HCEC 1CT (cell line): ENCODE data around the gene PDE4D.
"Not testable (repeated sequence)": the region's sequence is repeated elsewhere in the genome, so short reads cannot be mapped to it uniquely, and the experiment has no call there.

ENCODE experiments used
- DNase-seq: peaks from one replicate; pipeline ENCODE4 v3.0.0-alpha.2; 2017

PDE4D gene

DNA sequence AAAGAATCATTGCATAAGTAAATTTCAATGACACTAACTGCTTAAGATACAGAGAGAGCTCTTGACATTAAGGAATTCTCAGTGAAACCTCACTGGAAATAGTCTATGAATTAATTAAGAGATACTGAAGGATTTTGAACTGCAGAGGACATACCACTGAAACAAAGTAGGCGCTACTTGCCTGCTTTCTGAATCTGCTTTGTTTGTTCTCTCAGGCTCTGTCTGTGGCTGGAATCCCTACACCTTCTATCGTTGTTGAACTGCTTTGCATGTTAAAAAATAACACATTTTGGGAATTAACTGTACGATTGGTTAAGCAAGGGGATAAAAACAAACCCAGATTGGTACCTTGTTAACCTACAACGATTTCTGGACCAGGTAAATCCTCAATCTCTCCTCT is 435.2 kb downstream of the PDE4D start:
- DNase-seq, result no peak

DNA sequence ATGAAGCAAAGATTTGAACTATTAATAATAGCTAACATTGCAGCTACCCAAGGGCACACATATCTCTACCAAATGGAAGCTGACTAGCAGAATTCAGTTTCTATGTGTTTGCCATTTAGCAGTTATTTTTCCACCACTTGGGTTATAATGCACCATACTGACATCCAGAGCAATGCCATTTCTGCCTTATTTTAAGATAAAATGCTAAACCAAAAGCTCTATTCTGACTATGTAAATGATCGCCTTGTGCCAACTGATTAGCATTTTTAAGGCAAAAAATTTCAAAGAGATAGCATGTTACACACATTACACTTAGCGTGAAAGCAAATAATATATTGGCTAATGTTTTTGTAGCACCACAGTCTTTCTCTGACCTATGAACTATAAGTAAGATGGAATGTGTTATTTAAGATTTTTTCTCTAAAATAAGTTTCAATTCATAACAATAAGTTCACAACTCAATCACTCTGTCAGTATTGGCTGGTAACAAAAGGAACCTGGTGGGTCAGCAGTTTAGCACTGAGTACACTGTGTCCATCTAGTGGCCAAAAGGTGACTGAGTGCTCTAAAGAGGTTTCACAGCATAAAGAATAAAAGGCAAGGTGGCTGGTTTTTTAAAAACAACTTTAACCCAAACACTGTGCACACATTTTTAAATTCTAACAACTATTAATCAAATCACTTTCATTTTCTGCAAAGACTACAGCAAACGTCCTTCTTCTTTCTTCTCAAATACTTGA is 443.5 kb downstream of the PDE4D start:
- DNase-seq, result no peak

GRCh38 chr5:59446356-59446755 is 447.2 kb downstream of the PDE4D start:
- no peak for DNase-seq

DNA sequence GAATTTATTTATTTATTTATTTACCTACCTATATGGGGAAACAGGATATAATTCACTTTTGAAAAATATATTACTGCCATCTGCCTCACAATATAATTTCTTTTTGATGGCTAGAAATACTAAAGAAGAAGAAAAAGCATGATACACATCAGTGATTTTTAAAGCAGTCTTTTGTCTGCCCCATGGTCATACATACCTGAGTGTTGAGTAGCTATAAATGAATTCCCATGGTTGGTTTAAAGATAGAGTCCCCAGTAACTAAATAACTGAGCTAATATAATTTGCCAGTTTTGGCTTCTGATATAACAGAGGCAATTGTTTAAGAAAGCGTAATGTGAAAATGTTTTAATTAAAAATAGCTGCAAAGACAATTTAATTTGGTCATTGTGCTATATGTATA is 447.8 kb downstream of the PDE4D start:
- no peak for DNase-seq

DNA sequence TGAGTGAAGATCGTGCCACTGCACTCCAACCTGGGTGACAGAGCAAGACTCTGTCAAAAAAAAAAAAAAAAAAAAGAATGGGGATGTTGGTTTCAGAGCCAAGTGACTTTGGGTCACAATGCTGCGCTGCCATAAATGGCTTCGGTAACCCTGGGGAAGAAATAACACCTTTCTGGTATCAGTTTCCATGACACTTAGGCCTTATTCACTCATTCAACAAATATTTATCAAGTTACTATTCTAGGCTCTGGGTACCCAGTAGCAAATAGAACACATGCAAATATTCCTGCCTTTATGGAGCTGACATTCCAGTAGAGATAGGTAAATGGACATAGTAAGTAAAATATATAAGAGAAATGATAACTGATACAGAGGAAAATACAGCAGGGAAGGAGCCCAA is 454.2 kb downstream of the PDE4D start:
- DNase-seq, result no peak

DNA sequence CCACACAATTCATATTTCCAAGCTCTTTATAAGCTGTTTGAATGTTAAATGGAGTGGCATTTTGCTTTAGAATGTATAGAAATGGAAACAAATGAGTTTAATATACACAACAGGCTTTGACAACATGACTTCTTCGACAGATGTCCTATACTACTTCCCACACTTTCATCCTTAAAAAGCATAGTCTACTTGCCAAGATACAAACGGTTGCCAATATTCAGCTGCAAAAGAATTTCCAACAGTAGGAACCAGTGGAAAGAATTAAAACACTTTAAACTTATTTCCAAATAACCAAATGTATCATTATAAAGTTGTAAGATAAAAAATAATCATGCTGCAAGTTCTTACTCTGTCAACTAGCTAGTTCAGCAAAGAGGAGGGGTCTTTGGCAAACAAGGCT is 456.4 kb downstream of the PDE4D start:
- DNase-seq, result no peak

- no peak for DNase-seq
Measured at GRCh38 chr5:59436364-59437148, 457.0 kb downstream of the PDE4D start.

DNA sequence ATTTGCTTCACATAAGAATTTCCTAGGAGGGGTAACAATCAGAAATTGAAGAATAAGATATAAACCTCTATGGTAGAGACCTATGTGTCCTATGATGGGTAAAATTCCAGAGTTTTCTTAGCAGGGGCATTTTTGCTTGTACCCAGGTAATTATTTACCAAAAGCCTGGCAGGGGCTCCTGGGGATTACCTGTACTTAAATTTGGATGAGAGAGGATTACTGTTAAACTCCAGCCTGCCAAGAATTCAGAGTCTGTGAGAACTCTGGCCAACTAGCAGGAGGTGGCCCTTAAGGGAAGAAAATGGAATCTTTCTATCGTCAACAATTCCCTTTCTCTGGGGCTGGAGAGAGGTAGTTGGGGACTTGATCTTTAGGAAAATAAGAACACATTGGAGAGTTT is 460.4 kb downstream of the PDE4D start:
- DNase-seq, result no peak

- DNase-seq, result no peak
Measured at GRCh38 chr5:59430066-59430685, 463.4 kb downstream of the PDE4D start.

DNA sequence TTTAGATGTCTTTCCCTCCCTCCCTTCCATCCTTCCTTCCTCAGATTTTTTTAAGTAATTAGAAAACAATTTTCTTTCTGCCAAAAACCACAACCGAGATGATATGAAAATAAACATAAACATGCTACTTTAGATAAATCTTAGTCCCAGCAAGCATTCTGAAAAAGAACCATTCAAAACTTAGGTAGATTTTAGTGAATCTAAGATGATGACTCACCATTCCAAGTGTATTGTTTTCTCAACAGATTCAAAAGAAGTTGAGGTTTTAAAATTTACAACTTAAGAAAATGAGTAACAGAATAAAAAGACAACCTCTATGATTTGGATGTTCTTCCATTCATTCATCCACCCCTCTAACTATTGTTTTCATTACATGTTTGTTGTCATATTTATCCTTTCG is 465.1 kb downstream of the PDE4D start:
- no peak for DNase-seq

GRCh38 chr5:59424515-59424914 is 469.0 kb downstream of the PDE4D start:
- no peak for DNase-seq

- peak; percentile 18 for DNase-seq
Measured at GRCh38 chr5:59423021-59423420, 470.5 kb downstream of the PDE4D start.

- no peak for DNase-seq
Measured at GRCh38 chr5:59421986-59422941, 471.3 kb downstream of the PDE4D start.

DNA sequence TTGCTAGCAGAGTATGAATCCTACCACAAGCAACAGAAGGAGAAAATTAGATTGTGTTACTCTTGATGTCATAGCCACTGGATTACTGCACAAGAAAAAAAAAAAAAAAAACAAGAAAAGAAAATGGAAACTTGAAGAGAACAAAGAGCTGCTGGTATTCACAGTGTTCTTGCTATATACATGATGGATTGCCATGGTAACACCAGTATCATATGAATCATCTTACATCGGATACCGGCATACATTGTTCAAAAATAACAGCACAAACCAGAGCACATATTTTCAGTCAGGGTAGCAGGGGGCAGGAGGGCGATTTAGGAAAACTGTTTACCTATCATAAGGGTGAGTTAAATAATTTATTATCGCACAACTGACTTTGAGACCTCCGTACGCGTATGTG is 472.9 kb downstream of the PDE4D start:
- DNase-seq, result no peak

- DNase-seq, result no peak
Measured at GRCh38 chr5:59418808-59419207, 474.7 kb downstream of the PDE4D start.

- DNase-seq, result peak; percentile 82
Measured at GRCh38 chr5:59416451-59416850, 477.1 kb downstream of the PDE4D start.

DNA sequence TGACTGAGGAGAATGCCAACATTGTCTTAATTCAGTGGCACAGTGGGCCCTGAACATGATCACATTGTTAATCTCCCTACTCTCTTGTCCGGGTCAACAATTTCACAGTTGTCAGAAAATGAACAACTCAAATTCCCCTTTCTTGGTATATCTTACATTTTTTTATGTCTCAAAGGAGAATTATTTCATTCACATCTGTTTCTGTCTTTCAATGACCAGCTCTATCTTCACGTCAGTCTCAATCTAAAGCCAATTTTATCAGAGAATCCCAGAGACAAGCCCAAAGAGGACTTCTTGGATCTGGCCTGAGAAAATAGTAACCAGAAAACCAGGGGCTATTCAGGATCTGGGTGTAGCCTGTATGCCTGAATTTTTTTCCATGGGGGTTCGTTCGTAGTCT is 477.5 kb downstream of the PDE4D start:
- DNase-seq, result no peak

GRCh38 chr5:59412428-59412827 is 481.1 kb downstream of the PDE4D start:
- DNase-seq, result no peak

DNA sequence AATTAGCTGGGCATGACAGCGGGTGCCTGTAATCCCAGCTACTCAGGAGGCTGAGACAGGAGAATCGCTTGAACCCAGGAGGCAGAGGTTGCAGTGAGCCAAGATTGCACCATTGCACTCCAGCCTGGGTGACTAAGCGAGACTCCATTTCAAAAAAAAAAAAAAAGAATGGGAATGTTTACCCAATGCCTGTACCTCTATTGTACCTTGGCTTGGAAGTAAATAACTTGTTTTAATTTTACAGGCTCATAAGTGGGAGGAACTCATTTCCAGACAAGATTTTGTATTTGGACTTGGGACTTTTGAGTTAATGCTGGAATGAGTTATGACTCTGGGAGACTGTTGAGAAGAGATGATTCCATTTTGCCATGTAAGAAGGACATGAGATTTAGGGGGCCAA is 484.5 kb downstream of the PDE4D start:
- DNase-seq, result not testable (repeated sequence)

GRCh38 chr5:59407967-59408366 is 485.6 kb downstream of the PDE4D start:
- DNase-seq, result no peak

- DNase-seq, result no peak
Measured at GRCh38 chr5:59401637-59402036, 491.9 kb downstream of the PDE4D start.

DNA sequence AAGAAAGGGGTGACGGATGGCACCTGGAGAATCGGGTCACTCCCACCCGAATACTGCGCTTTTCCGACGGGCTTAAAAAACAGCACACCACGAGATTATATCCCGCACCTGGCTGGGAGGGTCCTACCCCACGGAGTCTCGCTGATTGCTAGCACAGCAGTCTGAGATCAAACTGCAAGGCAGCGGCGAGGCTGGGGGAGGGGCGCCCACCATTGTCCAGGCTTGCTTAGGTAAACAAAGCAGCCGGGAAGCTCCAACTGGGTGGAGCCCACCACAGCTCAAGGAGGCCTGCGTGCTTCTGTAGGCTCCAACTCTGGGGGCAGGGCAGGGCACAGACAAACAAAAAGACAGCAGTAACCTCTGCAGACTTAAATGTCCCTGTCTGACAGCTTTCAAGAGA is 498.6 kb downstream of the PDE4D start:
- DNase-seq, result not testable (repeated sequence)
